Measurements from ENCODE around the gene ZNF611. TPM values are rescaled to one million over a fixed set of nuclear protein-coding genes. Genes with fewer than 3 reads are reported as not detected.
"Not testable (repeated sequence)": the region's sequence is repeated elsewhere in the genome, so short reads cannot be mapped to it uniquely, and the experiment has no call there.

Gene ZNF611
- total RNA-seq, 1 donor from 2014 or later = 21.1 TPM

GRCh38 chr19:52725528-52725961 lies 9.3 kb downstream of the ZNF611 start:
- Mint-ChIP-seq H3K9me3 (ENCODE audit: unreplicated experiment) (no peaks in the 10 kb centered on the region), H3K36me3 (ENCODE audit: low read depth, unreplicated experiment) (peaks cover 21% of the 10 kb centered on the region), H3K4me1 (ENCODE audit: low read depth, unreplicated experiment) (peaks cover 9% of the 10 kb centered on the region), H3K27ac (ENCODE audit: unreplicated experiment) (no peak overlapping the region), H3K4me3 (ENCODE audit: unreplicated experiment) (no peak overlapping the region), H3K27me3 (ENCODE audit: low read depth, unreplicated experiment) (no peaks in the 10 kb centered on the region)
- no peak overlapping the region for H3K9ac ChIP-seq (ENCODE audit: low read length)
- no peak overlapping the region for H3K4me3 ChIP-seq (ENCODE audit: insufficient read depth, low read depth, low read length)
- peaks cover 2% of the 10 kb centered on the region for H3K79me2 ChIP-seq (ENCODE audit: insufficient read depth, low read length)
- H2AFZ ChIP-seq (ENCODE audit: low read depth, low read length) = no peak overlapping the region
- H3K9me3 ChIP-seq (ENCODE audit: insufficient read depth, low read depth, low read length) = no peaks in the 10 kb centered on the region
- DNase-seq (ENCODE audit: low read depth) (no peak), FAIRE-seq (no peak)
- H4K20me1 ChIP-seq (ENCODE audit: insufficient read depth, low read length) = no peaks in the 10 kb centered on the region
- peaks cover 4% of the 10 kb centered on the region for H3K36me3 ChIP-seq (ENCODE audit: insufficient read depth, low read length)
- no peaks in the 10 kb centered on the region for H3K4me1 ChIP-seq (ENCODE audit: insufficient read depth, low read length)
- no peak for TF ChIP-seq CTCF (IDR thresholded peaks at IDR 0.05; ENCODE audit: insufficient read depth, low read depth, low read length)
- TF ChIP-seq EZH2 (IDR thresholded peaks at IDR 0.05; ENCODE audit: insufficient read depth, low read length) = no peak
- no peak overlapping the region for H3K27ac ChIP-seq (ENCODE audit: low read depth, low read length)
- no peak overlapping the region for H3K4me2 ChIP-seq (ENCODE audit: low read length)
- H3K27me3 ChIP-seq (ENCODE audit: insufficient read depth, low read length) = no peaks in the 10 kb centered on the region

- H3K27ac Mint-ChIP-seq (ENCODE audit: unreplicated experiment) = peak overlapping the region; percentile 10
Measured at GRCh38 chr19:52724701-52725514, 9.9 kb downstream of the ZNF611 start.

GRCh38 chr19:52723907-52724598 lies 10.8 kb downstream of the ZNF611 start:
- H2AFZ ChIP-seq (ENCODE audit: low read depth, low read length); H3K27me3 Mint-ChIP-seq (ENCODE audit: low read depth, unreplicated experiment); H3K9me3 ChIP-seq (ENCODE audit: insufficient read depth, low read depth, low read length); DNase-seq (ENCODE audit: low read depth); H3K4me3 ChIP-seq (ENCODE audit: insufficient read depth, low read depth, low read length); H3K4me1 ChIP-seq (ENCODE audit: insufficient read depth, low read length); H3K4me3 Mint-ChIP-seq (ENCODE audit: unreplicated experiment); H4K20me1 ChIP-seq (ENCODE audit: insufficient read depth, low read length); H3K27ac Mint-ChIP-seq (ENCODE audit: unreplicated experiment); H3K4me2 ChIP-seq (ENCODE audit: low read length); H3K79me2 ChIP-seq (ENCODE audit: insufficient read depth, low read length); H3K27ac ChIP-seq (ENCODE audit: low read depth, low read length); H3K36me3 ChIP-seq (ENCODE audit: insufficient read depth, low read length); H3K27me3 ChIP-seq (ENCODE audit: insufficient read depth, low read length); H3K9ac ChIP-seq (ENCODE audit: low read length); H3K9me3 Mint-ChIP-seq (ENCODE audit: unreplicated experiment); FAIRE-seq: not testable (repeated sequence)
- Mint-ChIP-seq H3K4me1 (ENCODE audit: low read depth, unreplicated experiment) (peaks cover 11% of the 10 kb centered on the region), H3K36me3 (ENCODE audit: low read depth, unreplicated experiment) (peaks cover 32% of the 10 kb centered on the region)

More at GRCh38 chr19:52724701-52725514, 9.9 kb downstream of the ZNF611 start:
- TF ChIP-seq EZH2 (IDR thresholded peaks at IDR 0.05; ENCODE audit: insufficient read depth, low read length) = no peak
- TF ChIP-seq CTCF (IDR thresholded peaks at IDR 0.05; ENCODE audit: insufficient read depth, low read depth, low read length) = no peak
- Histone ChIP-seq H4K20me1 (ENCODE audit: insufficient read depth, low read length) (no peaks in the 10 kb centered on the region), H3K4me2 (ENCODE audit: low read length) (no peak overlapping the region), H2AFZ (ENCODE audit: low read depth, low read length) (no peak overlapping the region), H3K27ac (ENCODE audit: low read depth, low read length) (no peak overlapping the region), H3K9ac (ENCODE audit: low read length) (no peak overlapping the region), H3K9me3 (ENCODE audit: insufficient read depth, low read depth, low read length) (no peaks in the 10 kb centered on the region), H3K36me3 (ENCODE audit: insufficient read depth, low read length) (peaks cover 4% of the 10 kb centered on the region), H3K4me1 (ENCODE audit: insufficient read depth, low read length) (no peaks in the 10 kb centered on the region), H3K4me3 (ENCODE audit: insufficient read depth, low read depth, low read length) (no peak overlapping the region), H3K27me3 (ENCODE audit: insufficient read depth, low read length) (no peaks in the 10 kb centered on the region), H3K79me2 (ENCODE audit: insufficient read depth, low read length) (peaks cover 2% of the 10 kb centered on the region)
- no peak overlapping the region for H3K4me3 Mint-ChIP-seq (ENCODE audit: unreplicated experiment)
- H3K36me3 Mint-ChIP-seq (ENCODE audit: low read depth, unreplicated experiment) = peaks cover 24% of the 10 kb centered on the region
- DNase-seq (ENCODE audit: low read depth) (no peak), FAIRE-seq (no peak)
- H3K4me1 Mint-ChIP-seq (ENCODE audit: low read depth, unreplicated experiment) = peaks cover 9% of the 10 kb centered on the region
- no peaks in the 10 kb centered on the region for H3K27me3 Mint-ChIP-seq (ENCODE audit: low read depth, unreplicated experiment)
- peaks cover 2% of the 10 kb centered on the region for H3K9me3 Mint-ChIP-seq (ENCODE audit: unreplicated experiment)
